HepG2 (cell line): ENCODE data around the gene TMEM107. TPM values are rescaled to one million over a fixed set of nuclear protein-coding genes. Genes with fewer than 3 reads are reported as not detected.

ENCODE experiments used
- ARNTL ChIP-seq: sonication (generic); formaldehyde crosslinking; IDR thresholded peaks from 2 replicates; pipeline ENCODE4 v1.4.0; 2020; ENCODE audit warnings: mild to moderate bottlenecking, missing genetic modification reagents
- ATF7 ChIP-seq, 2 experiments: fragments of 450-650 bp in 1 of 2; sonication (generic) in 1 of 2; formaldehyde crosslinking in 1 of 2; IDR thresholded peaks; 2 replicates each; pipeline versions ENCODE4 v1.4.0 to v1.6.1; 2016 to 2020; ENCODE audit warnings: antibody characterized with exemption in 1 of 2, mild to moderate bottlenecking in 1 of 2, missing genetic modification reagents in 1 of 2
- BCL6 ChIP-seq: IDR thresholded peaks from 2 replicates; pipeline ENCODE4 v1.6.1; 2016; ENCODE audit warnings: missing genetic modification reagents, missing compliant biosample characterization
- E2F5 ChIP-seq: sonication (generic); formaldehyde crosslinking; conservative IDR thresholded peaks from 2 replicates; pipeline ENCODE4 v1.4.0; 2020; ENCODE audit warnings: missing genetic modification reagents
- HDAC2 ChIP-seq: sonication (generic); formaldehyde crosslinking; IDR thresholded peaks from 2 replicates; pipeline ENCODE4 v1.4.0; 2020; ENCODE audit warnings: missing genetic modification reagents
- HNF4A ChIP-seq: sonication (generic); formaldehyde crosslinking; IDR thresholded peaks from 2 replicates; pipeline ENCODE4 v1.4.0; 2020; ENCODE audit warnings: missing genetic modification reagents
- HNRNPLL ChIP-seq: fragments of 200-400 bp; formaldehyde crosslinking; IDR thresholded peaks from 2 replicates; pipeline ENCODE4 v1.6.1; 2017; ENCODE audit warnings: mild to moderate bottlenecking, low read depth, low read length; ENCODE audit not compliant: poor library complexity, severe bottlenecking
- HOXA3 ChIP-seq: sonication (generic); formaldehyde crosslinking; IDR thresholded peaks from 2 replicates; pipeline ENCODE4 v1.5.0; 2020; ENCODE audit warnings: missing genetic modification reagents
- POLR2A ChIP-seq, 2 experiments: IDR thresholded peaks; 2 replicates each; pipeline ENCODE4 v1.6.1; 2011; ENCODE audit warnings: low read depth in 2 of 2, low read length in 2 of 2, mild to moderate bottlenecking in 1 of 2, moderate library complexity in 1 of 2; ENCODE audit not compliant: insufficient read depth in 1 of 2
- RARA ChIP-seq: IDR thresholded peaks from 2 replicates; pipeline ENCODE4 v1.6.1; 2016; ENCODE audit warnings: missing genetic modification reagents, missing compliant biosample characterization
- RBFOX2 ChIP-seq: fragments of 200-400 bp; formaldehyde crosslinking; IDR thresholded peaks from 2 replicates; pipeline ENCODE4 v1.6.1; 2017; ENCODE audit warnings: low read depth, mild to moderate bottlenecking, low read length
- RXRA ChIP-seq: sonication (generic); formaldehyde crosslinking; IDR thresholded peaks from 2 replicates; pipeline ENCODE4 v1.5.1; 2020; ENCODE audit warnings: missing genetic modification reagents
- SOX5 ChIP-seq: IDR thresholded peaks from 2 replicates; pipeline ENCODE4 v1.6.1; 2016; ENCODE audit warnings: borderline replicate concordance
- SOX6 ChIP-seq, 2 experiments: fragments of 450-650 bp in 1 of 2; sonication (generic) in 1 of 2; formaldehyde crosslinking in 1 of 2; IDR thresholded peaks; 2 replicates each; pipeline versions ENCODE4 v1.4.0 to v1.6.1; 2017 to 2020; ENCODE audit warnings: antibody characterized with exemption in 1 of 2, mild to moderate bottlenecking in 1 of 2, missing genetic modification reagents in 1 of 2
- YEATS4 ChIP-seq: sonication (generic); formaldehyde crosslinking; IDR thresholded peaks from 2 replicates; pipeline ENCODE4 v1.4.0; 2020; ENCODE audit warnings: missing genetic modification reagents, borderline replicate concordance
- ZFP36L1 ChIP-seq: sonication (generic); formaldehyde crosslinking; IDR thresholded peaks from 2 replicates; pipeline ENCODE4 v1.8.0; 2022; ENCODE audit warnings: mild to moderate bottlenecking, missing genetic modification reagents, moderate library complexity
- ZNF317 ChIP-seq: sonication (generic); formaldehyde crosslinking; IDR thresholded peaks from 2 replicates; pipeline ENCODE4 v1.5.0; 2020; ENCODE audit warnings: mild to moderate bottlenecking, missing genetic modification reagents
- ZNF335 ChIP-seq: sonication (generic); formaldehyde crosslinking; IDR thresholded peaks from 2 replicates; pipeline ENCODE4 v1.4.0; 2020; ENCODE audit warnings: missing genetic modification reagents
- ZNF350 ChIP-seq: sonication (generic); formaldehyde crosslinking; IDR thresholded peaks from 2 replicates; pipeline ENCODE4 v1.4.0; 2020; ENCODE audit warnings: mild to moderate bottlenecking, low read depth, missing genetic modification reagents, borderline replicate concordance
- ZNF556 ChIP-seq: sonication (generic); formaldehyde crosslinking; IDR thresholded peaks from 2 replicates; pipeline ENCODE4 v1.4.0; 2020; ENCODE audit warnings: mild to moderate bottlenecking, missing genetic modification reagents, borderline replicate concordance
- ZNF746 ChIP-seq: sonication (generic); formaldehyde crosslinking; IDR thresholded peaks from 2 replicates; pipeline ENCODE4 v1.8.0; 2022; ENCODE audit warnings: mild to moderate bottlenecking, missing genetic modification reagents
- ZNF75D ChIP-seq: sonication (generic); formaldehyde crosslinking; IDR thresholded peaks from 2 replicates; pipeline ENCODE4 v1.8.1; 2023; ENCODE audit warnings: missing genetic modification reagents, mild to moderate bottlenecking, borderline replicate concordance
- ZSCAN9 ChIP-seq: IDR thresholded peaks from 2 replicates; pipeline ENCODE4 v1.6.1; 2016; ENCODE audit warnings: borderline replicate concordance
- polyA plus RNA-seq, 8 experiments: library from polyadenylated mRNA; depleted of rRNA in 3 of 8; stranded (reverse) in 7 of 8; unstranded in 1 of 8; fragments of >200 nt; fragmentation: Illumina TruSeq in 4 of 8; extraction: Trizol in 4 of 8; gene quantifications; 2 replicates each; pipeline versions ENCODE4 v1.2.1 to v1.2.3, GENCODE V29; 2011 to 2016; ENCODE audit warnings: low read depth in 4 of 8, missing spikeins in 1 of 8, mixed read lengths in 1 of 8; ENCODE audit not compliant: insufficient read depth in 1 of 8
- total RNA-seq, 5 experiments: library from RNA; depleted of rRNA; stranded (reverse); fragments of >200 nt; fragmentation: Illumina TruSeq; extraction: Trizol; gene quantifications; 2 replicates each; pipeline ENCODE4 v1.2.3, GENCODE V29; 2016; ENCODE audit warnings: low read depth in 1 of 5
- TF ChIP-seq, protein P1 (sequence below): sonication (generic); formaldehyde crosslinking; IDR thresholded peaks from 2 replicates; pipeline ENCODE4 v1.4.0; 2020; ENCODE audit warnings: mild to moderate bottlenecking, missing genetic modification reagents
- TF ChIP-seq, protein P2 (sequence below): sonication (generic); formaldehyde crosslinking; IDR thresholded peaks from 2 replicates; pipeline ENCODE4 v1.5.0; 2020; ENCODE audit warnings: mild to moderate bottlenecking, missing genetic modification reagents, borderline replicate concordance
- TF ChIP-seq, protein P3 (sequence below): sonication (generic); formaldehyde crosslinking; IDR thresholded peaks from 2 replicates; pipeline ENCODE4 v1.4.0; 2020; ENCODE audit warnings: missing genetic modification reagents, borderline replicate concordance

The TMEM107 gene
- total and polyA plus RNA-seq, 2 of the 13 experiments (the other 11 are each of a cell fraction or from before 2014, with no cell fraction given): 7.2 to 15.3 TPM

DNA sequence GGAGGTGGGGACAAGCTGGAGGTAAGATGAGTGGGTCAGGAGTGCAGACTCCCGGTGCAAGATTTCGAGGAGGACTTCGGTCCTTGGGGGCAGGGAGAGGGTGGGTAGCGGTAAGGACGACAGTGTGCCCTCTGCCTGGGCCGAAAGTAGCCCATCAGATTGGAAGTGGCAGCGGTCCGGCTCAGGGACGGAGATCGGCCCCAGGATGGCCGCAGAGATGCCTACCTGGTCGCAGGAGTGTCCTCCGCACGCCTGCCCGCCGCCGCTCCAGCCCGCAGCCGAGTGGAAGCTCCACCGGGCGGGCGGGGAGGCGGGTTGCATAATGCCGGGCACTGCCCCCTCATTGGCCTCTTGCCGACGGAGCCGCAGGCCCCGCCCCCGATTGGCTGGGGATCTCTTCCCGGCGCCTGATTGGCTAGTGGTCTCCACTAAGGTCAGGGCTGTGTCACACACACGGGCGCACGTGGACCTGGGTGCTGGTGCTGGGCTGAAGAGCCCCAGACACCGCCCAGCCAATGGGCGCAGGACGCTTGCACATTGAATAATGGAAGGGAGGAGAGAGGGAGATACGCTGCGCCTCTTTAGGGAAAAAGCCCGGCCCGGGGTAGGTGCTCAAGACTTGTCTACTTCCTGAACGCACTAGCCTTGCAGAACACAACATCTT is 23.9 kb downstream of the TMEM107 start, which contains the start of gene PER1 (continued):
- TF ChIP-seq, protein P1, sequence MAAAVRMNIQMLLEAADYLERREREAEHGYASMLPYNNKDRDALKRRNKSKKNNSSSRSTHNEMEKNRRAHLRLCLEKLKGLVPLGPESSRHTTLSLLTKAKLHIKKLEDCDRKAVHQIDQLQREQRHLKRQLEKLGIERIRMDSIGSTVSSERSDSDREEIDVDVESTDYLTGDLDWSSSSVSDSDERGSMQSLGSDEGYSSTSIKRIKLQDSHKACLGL (CRISPR knock-in tag): peak; percentile 35; the same call in 1 of the 2 replicates
- TF ChIP-seq ZNF350 (CRISPR knock-in tag) (no peak), SOX6 (IDR thresholded peaks at IDR 0.05) (no peak), SOX6 (CRISPR knock-in tag; IDR thresholded peaks at IDR 0.05) (peak; percentile 75), ZFP36L1 (CRISPR knock-in tag) (peak; percentile 35; the same call in 1 of the 2 replicates), E2F5 (CRISPR knock-in tag) (no peak), ATF7 (IDR thresholded peaks at IDR 0.05) (no peak), ATF7 (CRISPR knock-in tag; IDR thresholded peaks at IDR 0.05) (0 out of 2 replicates have a peak, but pooled peaks have one; percentile 42), ZNF75D (CRISPR knock-in tag) (no peak), BCL6 (CRISPR knock-in tag) (peak; percentile 24; the same call in 1 of the 2 replicates), POLR2A (IDR thresholded peaks at IDR 0.05; ENCODE audit: insufficient read depth in 1 of 2, low read depth in 2 of 2, low read length in 2 of 2) (peak; percentile 30 to 79; a peak in 2 of 4 replicates), RARA (peak; percentile 79), HNF4A (peak; percentile 34), ZNF317 (CRISPR knock-in tag) (0 out of 2 replicates have a peak, but pooled peaks have one; percentile 24), RBFOX2 (peak; percentile 67), HNRNPLL (peak; percentile 21), ZNF746 (CRISPR knock-in tag) (0 out of 2 replicates have a peak, but pooled peaks have one; percentile 23), HDAC2 (CRISPR knock-in tag) (peak; percentile 24; the same call in 1 of the 2 replicates), ARNTL (CRISPR knock-in tag) (peak; percentile 99), YEATS4 (CRISPR knock-in tag) (peak; percentile 30; the same call in 1 of the 2 replicates), ZSCAN9 (CRISPR knock-in tag) (peak; percentile 46; the same call in 1 of the 2 replicates), ZNF335 (CRISPR knock-in tag) (peak; percentile 28; the same call in 1 of the 2 replicates), ZNF556 (CRISPR knock-in tag) (0 out of 2 replicates have a peak, but pooled peaks have one; percentile 46), RXRA (CRISPR knock-in tag) (peak; percentile 65), HOXA3 (CRISPR knock-in tag) (peak; percentile 43), SOX5 (CRISPR knock-in tag) (peak; percentile 58; the same call in 1 of the 2 replicates)
- TF ChIP-seq, protein P2, sequence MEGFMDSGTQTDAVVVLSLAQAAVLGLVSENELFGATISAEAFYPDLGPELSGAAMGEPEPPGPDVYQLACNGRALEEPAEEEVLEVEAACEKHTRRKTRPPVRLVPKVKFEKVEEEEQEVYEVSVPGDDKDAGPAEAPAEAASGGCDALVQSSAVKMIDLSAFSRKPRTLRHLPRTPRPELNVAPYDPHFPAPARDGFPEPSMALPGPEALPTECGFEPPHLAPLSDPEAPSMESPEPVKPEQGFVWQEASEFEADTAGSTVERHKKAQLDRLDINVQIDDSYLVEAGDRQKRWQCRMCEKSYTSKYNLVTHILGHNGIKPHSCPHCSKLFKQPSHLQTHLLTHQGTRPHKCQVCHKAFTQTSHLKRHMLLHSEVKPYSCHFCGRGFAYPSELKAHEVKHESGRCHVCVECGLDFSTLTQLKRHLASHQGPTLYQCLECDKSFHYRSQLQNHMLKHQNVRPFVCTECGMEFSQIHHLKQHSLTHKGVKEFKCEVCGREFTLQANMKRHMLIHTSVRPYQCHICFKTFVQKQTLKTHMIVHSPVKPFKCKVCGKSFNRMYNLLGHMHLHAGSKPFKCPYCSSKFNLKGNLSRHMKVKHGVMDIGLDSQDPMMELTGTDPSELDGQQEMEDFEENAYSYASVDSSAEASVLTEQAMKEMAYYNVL (CRISPR knock-in tag): 0 out of 2 replicates have a peak, but pooled peaks have one; percentile 33
- TF ChIP-seq, protein P3, sequence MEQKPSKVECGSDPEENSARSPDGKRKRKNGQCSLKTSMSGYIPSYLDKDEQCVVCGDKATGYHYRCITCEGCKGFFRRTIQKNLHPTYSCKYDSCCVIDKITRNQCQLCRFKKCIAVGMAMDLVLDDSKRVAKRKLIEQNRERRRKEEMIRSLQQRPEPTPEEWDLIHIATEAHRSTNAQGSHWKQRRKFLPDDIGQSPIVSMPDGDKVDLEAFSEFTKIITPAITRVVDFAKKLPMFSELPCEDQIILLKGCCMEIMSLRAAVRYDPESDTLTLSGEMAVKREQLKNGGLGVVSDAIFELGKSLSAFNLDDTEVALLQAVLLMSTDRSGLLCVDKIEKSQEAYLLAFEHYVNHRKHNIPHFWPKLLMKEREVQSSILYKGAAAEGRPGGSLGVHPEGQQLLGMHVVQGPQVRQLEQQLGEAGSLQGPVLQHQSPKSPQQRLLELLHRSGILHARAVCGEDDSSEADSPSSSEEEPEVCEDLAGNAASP (CRISPR knock-in tag): no peak
